HEK293T (cell line): ENCODE measurements around the gene TRIM8.

ENCODE experiments used
- CTCF ChIA-PET: fragments of 350-600 bp; formaldehyde crosslinking; extraction: SDS; loops from one replicate; lab custom pipeline; 2021; ENCODE audit warnings: antibody characterized with exemption, inconsistent platforms; lab: Yijun Ruan, JAX
- POLR2A ChIA-PET: fragments of 350-600 bp; formaldehyde crosslinking; extraction: SDS; loops from one replicate; lab custom pipeline; 2020; ENCODE audit warnings: antibody characterized with exemption, inconsistent platforms; lab: Yijun Ruan, JAX
- DNase-seq: peaks from one replicate; pipeline ENCODE4 v3.0.0; 2012; ENCODE audit warnings: mixed read lengths; ENCODE audit errors: extremely low spot score
- ARNT ChIP-seq: fragments of 450-650 bp; IDR thresholded peaks from 2 replicates; pipeline ENCODE4 v1.6.1; 2017; ENCODE audit warnings: mild to moderate bottlenecking
- BHLHE40 ChIP-seq: fragments of 450-650 bp; IDR thresholded peaks from 2 replicates; pipeline ENCODE4 v1.6.1; 2016; ENCODE audit warnings: mild to moderate bottlenecking, moderate library complexity, borderline replicate concordance
- CTBP1 ChIP-seq: fragments of 450-650 bp; IDR thresholded peaks from 2 replicates; pipeline ENCODE4 v1.6.1; 2016; ENCODE audit warnings: borderline replicate concordance
- ELF4 ChIP-seq: fragments of 450-650 bp; IDR thresholded peaks from 2 replicates; pipeline ENCODE4 v1.6.1; 2017; ENCODE audit warnings: antibody characterized with exemption
- FOXA1 ChIP-seq: fragments of 450-650 bp; IDR thresholded peaks from 2 replicates; pipeline ENCODE4 v1.6.1; 2016; ENCODE audit warnings: mild to moderate bottlenecking
- FOXK2 ChIP-seq: fragments of 450-650 bp; IDR thresholded peaks from 2 replicates; pipeline ENCODE4 v1.6.1; 2016; ENCODE audit warnings: mild to moderate bottlenecking
- FOXM1 ChIP-seq: fragments of 450-650 bp; IDR thresholded peaks from 2 replicates; pipeline ENCODE4 v1.6.1; 2017; ENCODE audit warnings: mild to moderate bottlenecking, borderline replicate concordance
- HDGF ChIP-seq: fragments of 450-650 bp; IDR thresholded peaks from 2 replicates; pipeline ENCODE4 v1.6.1; 2017; ENCODE audit warnings: antibody characterized with exemption, borderline replicate concordance
- L3MBTL2 ChIP-seq: fragments of 450-650 bp; conservative IDR thresholded peaks from 2 replicates; pipeline ENCODE4 v1.6.1; 2016; ENCODE audit warnings: mild to moderate bottlenecking
- LEF1 ChIP-seq: fragments of 450-650 bp; IDR thresholded peaks from 2 replicates; pipeline ENCODE4 v1.6.1; 2017; ENCODE audit warnings: mild to moderate bottlenecking, borderline replicate concordance
- NFRKB ChIP-seq: fragments of 450-650 bp; IDR thresholded peaks from 2 replicates; pipeline ENCODE4 v1.6.1; 2016; ENCODE audit warnings: mild to moderate bottlenecking, moderate library complexity
- PKNOX1 ChIP-seq: fragments of 450-650 bp; IDR thresholded peaks from 2 replicates; pipeline ENCODE4 v1.6.1; 2016
- SP1 ChIP-seq: fragments of 450-650 bp; IDR thresholded peaks from 2 replicates; pipeline ENCODE4 v1.6.1; 2017
- SUZ12 ChIP-seq: fragments of 450-650 bp; IDR thresholded peaks from 2 replicates; pipeline ENCODE4 v1.6.1; 2016; ENCODE audit warnings: mild to moderate bottlenecking
- TARDBP ChIP-seq: fragments of 450-650 bp; IDR thresholded peaks from 2 replicates; pipeline ENCODE4 v1.6.1; 2016
- ZNF384 ChIP-seq: fragments of 450-650 bp; IDR thresholded peaks from 2 replicates; pipeline ENCODE4 v1.6.1; 2016

The TRIM8 gene

GRCh38 chr10:102654566-102654965 lies 10.3 kb downstream of the TRIM8 start:
- ChIA-PET POLR2A (interaction anchor here (1.6 to 1.9 kb wide), 3 partner anchors 9 to 10 kb away, joined by 4 to 6 read pairs (median 6); partner anchors contain the start of gene TRIM8), CTCF (interaction anchor here (1.4 kb wide), 1 partner anchor 22 kb away, joined by 3 read pairs; no protein-coding TSS in a partner anchor)
- TF ChIP-seq ZNF384 = no peak
- no peak for TF ChIP-seq FOXK2
- no peak for TF ChIP-seq FOXM1
- no peak for TF ChIP-seq CTBP1
- TF ChIP-seq NFRKB = no peak
- no peak for TF ChIP-seq PKNOX1
- no peak for TF ChIP-seq TARDBP
- no peak for TF ChIP-seq BHLHE40
- TF ChIP-seq L3MBTL2 = no peak
- no peak for TF ChIP-seq ARNT
- TF ChIP-seq LEF1 = no peak
- TF ChIP-seq ELF4 = no peak
- TF ChIP-seq HDGF = no peak
- no peak for TF ChIP-seq SP1
- DNase-seq = no peak

GRCh38 chr10:102654969-102655368 lies 10.7 kb downstream of the TRIM8 start:
- ChIA-PET CTCF (no interaction called here), POLR2A (interaction anchor here (1.0 to 1.9 kb wide), 3 partner anchors 8 to 11 kb away, joined by 3 to 6 read pairs (median 4); partner anchors contain the start of gene TRIM8)
- DNase-seq = no peak
- TF ChIP-seq ELF4 = no peak
- TF ChIP-seq SP1 = no peak
- TF ChIP-seq HDGF = no peak
- TF ChIP-seq BHLHE40 = no peak
- TF ChIP-seq FOXK2 = no peak
- no peak for TF ChIP-seq CTBP1
- TF ChIP-seq FOXM1 = no peak
- no peak for TF ChIP-seq LEF1
- no peak for TF ChIP-seq L3MBTL2
- TF ChIP-seq FOXA1 = no peak
- no peak for TF ChIP-seq TARDBP
- TF ChIP-seq PKNOX1 = no peak
- no peak for TF ChIP-seq NFRKB
- TF ChIP-seq SUZ12 = no peak
- no peak for TF ChIP-seq ZNF384
- no peak for TF ChIP-seq ARNT

GRCh38 chr10:102656026-102656425 lies 11.7 kb downstream of the TRIM8 start:
- CTCF ChIA-PET = interaction anchor here (0.7 kb wide), 1 partner anchor 11 kb away, joined by 3 read pairs; no protein-coding TSS in a partner anchor
- TF ChIP-seq L3MBTL2 = no peak
- no peak for TF ChIP-seq CTBP1
- no peak for TF ChIP-seq FOXA1
- no peak for TF ChIP-seq SUZ12
- TF ChIP-seq LEF1 = no peak
- no peak for TF ChIP-seq HDGF
- TF ChIP-seq SP1 = no peak
- no peak for TF ChIP-seq FOXK2
- TF ChIP-seq BHLHE40 = no peak
- no peak for TF ChIP-seq NFRKB
- TF ChIP-seq TARDBP = no peak
- TF ChIP-seq FOXM1 = no peak
- TF ChIP-seq PKNOX1 = no peak
- no peak for TF ChIP-seq ELF4
- no peak for TF ChIP-seq ZNF384
- TF ChIP-seq ARNT = no peak
- POLR2A ChIA-PET = interaction anchor here (1.0 to 1.9 kb wide), 2 partner anchors 10 to 12 kb away, joined by 3 to 6 read pairs; partner anchors contain the start of gene TRIM8
- DNase-seq = no peak

GRCh38 chr10:102656791-102657371 lies 12.6 kb downstream of the TRIM8 start:
- CTCF ChIA-PET = interaction anchor here (0.6 kb wide), 2 partner anchors 50 to 1896 kb away, joined by 3 read pairs; no protein-coding TSS in a partner anchor
- TF ChIP-seq TARDBP = no peak
- TF ChIP-seq CTBP1 = no peak
- no peak for TF ChIP-seq SP1
- no peak for TF ChIP-seq SUZ12
- TF ChIP-seq PKNOX1 = no peak
- TF ChIP-seq ARNT = no peak
- TF ChIP-seq FOXK2 = no peak
- no peak for TF ChIP-seq ELF4
- TF ChIP-seq ZNF384 = no peak
- no peak for TF ChIP-seq BHLHE40
- no peak for DNase-seq
- POLR2A ChIA-PET = interaction anchor here (1.9 kb wide), 1 partner anchor 12 kb away, joined by 6 read pairs; the partner anchor contains the start of gene TRIM8

GRCh38 chr10:102657451-102657850 lies 13.2 kb downstream of the TRIM8 start:
- no peak for DNase-seq
- ChIA-PET CTCF (interaction anchor here (0.6 kb wide), 2 partner anchors 50 to 1896 kb away, joined by 3 read pairs; no protein-coding TSS in a partner anchor), POLR2A (no interaction called here)
- TF ChIP-seq ZNF384 (no peak), FOXM1 (no peak), BHLHE40 (no peak), L3MBTL2 (no peak), HDGF (no peak), SUZ12 (no peak), ELF4 (no peak), TARDBP (no peak), NFRKB (no peak), FOXA1 (no peak), LEF1 (no peak), FOXK2 (no peak), ARNT (no peak), SP1 (no peak), CTBP1 (no peak), PKNOX1 (no peak)
